ENCODE results near the gene BICRA. TPM values are rescaled to one million over a fixed set of nuclear protein-coding genes. Genes with fewer than 3 reads are reported as not detected.
A peak's percentile ranks its signal among the peaks of the same experiment; 100 is the strongest.

Gene BICRA
- polyA plus RNA-seq, 1 donor, result 11.9 TPM

DNA sequence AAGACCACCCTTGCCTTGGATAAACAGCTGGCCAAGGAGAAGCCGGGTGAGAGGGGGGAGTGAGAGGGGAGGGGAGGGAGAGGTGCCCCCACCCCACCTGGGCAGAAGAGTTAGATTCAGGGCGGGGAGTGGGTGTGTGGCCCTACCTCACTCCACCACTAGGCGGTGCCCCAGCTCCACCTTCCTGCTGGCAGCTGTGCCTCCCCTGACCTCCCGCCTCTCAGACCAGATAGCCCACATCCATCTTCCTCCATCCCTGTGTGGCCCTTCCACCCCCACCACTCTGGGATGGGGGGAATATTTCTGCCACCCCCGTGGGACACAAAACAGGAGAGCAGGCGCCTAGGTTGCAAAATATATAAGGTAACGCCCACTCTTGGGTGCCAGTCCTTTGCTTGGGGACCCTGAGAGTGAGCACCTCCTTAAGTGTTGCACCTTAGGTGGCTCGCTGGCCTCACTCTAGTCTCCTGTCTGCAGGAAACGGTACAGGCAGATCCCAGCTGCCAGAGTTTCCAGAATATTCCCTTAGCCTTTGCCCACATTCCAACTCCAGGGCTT, 90.5 kb downstream of the BICRA start:
- DNase-seq, result peak in 1 of 2 donors; percentile 30
- H3K36me3 ChIP-seq (ENCODE audit: control insufficient read depth, insufficient read depth, low read length), result peaks cover 47% of the 10 kb centered on the region

DNA sequence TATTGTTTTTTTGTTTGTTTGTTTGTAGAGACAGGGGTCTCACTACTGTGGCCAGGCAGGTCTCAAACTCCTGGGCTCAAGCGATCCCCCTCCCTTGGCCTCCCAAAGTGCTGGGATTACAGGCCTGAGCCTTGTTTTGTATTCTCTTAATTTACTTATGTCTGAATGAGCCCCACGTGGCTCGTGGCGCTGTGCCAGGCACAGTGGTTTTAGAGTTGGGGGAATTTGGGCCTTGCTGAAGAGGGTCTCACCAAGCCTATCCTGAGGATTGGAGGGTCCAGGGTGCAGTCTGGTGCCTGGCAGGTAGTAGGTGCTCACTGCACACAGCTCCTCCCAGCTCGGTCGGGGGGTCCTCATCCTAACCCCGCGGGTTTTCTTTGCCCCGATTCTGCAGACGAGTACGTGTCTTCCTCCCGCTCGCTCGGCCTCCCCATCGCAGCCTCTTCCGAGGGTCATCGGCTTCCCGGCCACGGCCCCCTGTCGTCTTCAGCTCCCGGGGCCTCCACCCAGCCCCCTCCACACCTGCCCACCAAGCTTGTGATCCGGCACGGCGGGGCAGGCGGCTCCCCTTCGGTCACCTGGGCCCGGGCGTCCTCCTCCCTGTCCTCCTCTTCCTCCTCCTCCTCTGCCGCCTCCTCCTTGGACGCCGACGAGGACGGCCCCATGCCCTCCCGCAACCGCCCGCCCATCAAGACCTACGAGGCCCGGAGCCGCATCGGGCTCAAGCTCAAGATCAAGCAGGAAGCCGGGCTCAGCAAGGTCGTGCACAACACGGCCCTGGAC, 92.2 kb downstream of the BICRA start:
- WGBS (ENCODE audit: insufficient coverage, low lambda C conversion rate), result 96% methylated on average over 5 of the region's 43 CpGs
- no peaks in the 10 kb centered on the region for H3K27me3 ChIP-seq (ENCODE audit: control insufficient read depth, insufficient read depth, low read length)

More for the DNA sequence above, 90.5 kb downstream of the BICRA start:
- Histone ChIP-seq H3K9me3 (ENCODE audit: control insufficient read depth, low read depth, low read length) (peaks cover 5% of the 10 kb centered on the region), H3K4me1 (ENCODE audit: control insufficient read depth, insufficient read depth, low read length) (no peaks in the 10 kb centered on the region), H3K27me3 (ENCODE audit: control insufficient read depth, insufficient read depth, low read length) (no peaks in the 10 kb centered on the region), H3K27ac (ENCODE audit: low read length) (no peak overlapping the region), H3K4me3 (ENCODE audit: low read length) (no peak overlapping the region)
- WGBS (ENCODE audit: insufficient coverage, low lambda C conversion rate), result no CpG with 5 or more reads among the region's 9 CpGs

DNA sequence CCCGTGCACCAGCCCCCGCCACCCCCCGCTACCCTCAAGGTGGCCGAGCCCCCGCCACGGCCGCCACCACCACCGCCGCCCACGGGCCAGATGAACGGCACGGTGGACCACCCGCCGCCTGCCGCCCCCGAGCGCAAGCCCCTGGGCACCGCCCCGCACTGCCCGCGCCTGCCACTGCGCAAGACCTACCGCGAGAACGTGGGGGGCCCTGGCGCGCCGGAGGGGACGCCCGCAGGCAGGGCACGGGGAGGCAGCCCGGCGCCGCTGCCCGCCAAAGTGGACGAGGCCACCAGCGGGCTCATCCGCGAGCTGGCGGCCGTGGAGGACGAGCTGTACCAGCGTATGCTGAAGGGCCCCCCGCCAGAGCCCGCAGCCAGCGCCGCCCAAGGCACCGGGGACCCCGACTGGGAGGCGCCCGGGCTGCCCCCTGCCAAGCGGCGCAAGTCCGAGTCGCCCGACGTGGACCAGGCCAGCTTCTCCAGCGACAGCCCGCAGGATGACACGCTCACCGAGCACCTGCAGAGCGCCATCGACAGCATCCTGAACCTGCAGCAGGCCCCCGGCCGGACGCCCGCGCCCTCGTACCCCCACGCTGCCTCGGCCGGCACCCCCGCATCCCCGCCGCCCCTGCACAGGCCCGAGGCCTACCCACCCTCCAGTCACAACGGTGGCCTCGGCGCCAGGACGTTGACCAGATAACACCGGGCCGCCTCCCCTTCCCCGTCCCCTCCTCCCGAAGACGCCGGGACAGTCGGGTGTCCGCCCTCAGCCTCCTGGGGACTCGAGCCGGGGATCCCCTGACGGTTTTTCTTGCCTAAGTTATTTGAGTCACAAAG, 93.0 kb downstream of the BICRA start:
- no peak for DNase-seq
- no CpG with 5 or more reads among the region's 91 CpGs for WGBS (ENCODE audit: insufficient coverage, low lambda C conversion rate)

More for the DNA sequence above, 92.2 kb downstream of the BICRA start:
- no peak overlapping the region for H3K4me3 ChIP-seq (ENCODE audit: low read length)
- H3K27ac ChIP-seq (ENCODE audit: low read length), result no peak overlapping the region
- DNase-seq, result no peak
- H3K36me3 ChIP-seq (ENCODE audit: control insufficient read depth, insufficient read depth, low read length), result peaks cover 40% of the 10 kb centered on the region
- H3K9me3 ChIP-seq (ENCODE audit: control insufficient read depth, low read depth, low read length), result peaks cover 5% of the 10 kb centered on the region
- H3K4me1 ChIP-seq (ENCODE audit: control insufficient read depth, insufficient read depth, low read length), result no peaks in the 10 kb centered on the region

DNA sequence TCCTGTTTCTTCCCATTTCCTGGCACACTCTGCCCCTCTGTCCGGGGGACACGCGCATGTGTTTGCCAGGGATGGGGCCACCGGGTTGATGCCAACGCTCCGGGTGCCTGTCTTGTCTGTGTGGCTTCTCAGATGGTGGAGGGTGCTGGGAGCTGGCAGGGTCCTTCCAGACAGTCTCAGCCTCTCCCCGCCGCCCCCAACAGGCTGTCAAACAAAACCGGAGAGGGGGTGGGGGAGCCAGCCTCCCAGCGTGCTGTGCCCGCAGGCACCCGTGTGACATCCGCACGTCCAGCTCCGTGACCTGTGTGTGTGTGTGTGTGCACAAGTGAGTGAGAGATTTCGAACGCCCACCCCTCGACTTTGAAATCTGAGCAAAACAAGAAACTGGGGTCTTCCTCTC, 93.7 kb downstream of the BICRA start:
- no peak for DNase-seq
- no peak overlapping the region for H3K27ac ChIP-seq (ENCODE audit: low read length)
- H3K9me3 ChIP-seq (ENCODE audit: control insufficient read depth, low read depth, low read length), result peaks cover 5% of the 10 kb centered on the region
- H3K27me3 ChIP-seq (ENCODE audit: control insufficient read depth, insufficient read depth, low read length), result peaks cover 2% of the 10 kb centered on the region
- no peaks in the 10 kb centered on the region for H3K4me1 ChIP-seq (ENCODE audit: control insufficient read depth, insufficient read depth, low read length)
- H3K4me3 ChIP-seq (ENCODE audit: low read length), result no peak overlapping the region
- peaks cover 35% of the 10 kb centered on the region for H3K36me3 ChIP-seq (ENCODE audit: control insufficient read depth, insufficient read depth, low read length)
- no CpG with 5 or more reads among the region's 18 CpGs for WGBS (ENCODE audit: insufficient coverage, low lambda C conversion rate)

More for the DNA sequence above, 93.0 kb downstream of the BICRA start:
- H3K36me3 ChIP-seq (ENCODE audit: control insufficient read depth, insufficient read depth, low read length), result peaks cover 35% of the 10 kb centered on the region
- H3K4me3 ChIP-seq (ENCODE audit: low read length), result no peak overlapping the region
- no peak overlapping the region for H3K27ac ChIP-seq (ENCODE audit: low read length)
- no peaks in the 10 kb centered on the region for H3K4me1 ChIP-seq (ENCODE audit: control insufficient read depth, insufficient read depth, low read length)
- H3K9me3 ChIP-seq (ENCODE audit: control insufficient read depth, low read depth, low read length), result peaks cover 5% of the 10 kb centered on the region
- peaks cover 2% of the 10 kb centered on the region for H3K27me3 ChIP-seq (ENCODE audit: control insufficient read depth, insufficient read depth, low read length)

- peaks cover 5% of the 10 kb centered on the region for H3K9me3 ChIP-seq (ENCODE audit: control insufficient read depth, low read depth, low read length)
- peaks cover 2% of the 10 kb centered on the region for H3K27me3 ChIP-seq (ENCODE audit: control insufficient read depth, insufficient read depth, low read length)
- H3K4me1 ChIP-seq (ENCODE audit: control insufficient read depth, insufficient read depth, low read length), result no peaks in the 10 kb centered on the region
- DNase-seq, result no peak
- H3K27ac ChIP-seq (ENCODE audit: low read length), result no peak overlapping the region
- H3K36me3 ChIP-seq (ENCODE audit: control insufficient read depth, insufficient read depth, low read length), result peaks cover 34% of the 10 kb centered on the region
- H3K4me3 ChIP-seq (ENCODE audit: low read length), result no peak overlapping the region
- WGBS (ENCODE audit: insufficient coverage, low lambda C conversion rate), result no CpG with 5 or more reads among the region's 5 CpGs
Observed at GRCh38 chr19:47703301-47703700, 94.4 kb downstream of the BICRA start.

- DNase-seq, result no peak
- Histone ChIP-seq H3K36me3 (ENCODE audit: control insufficient read depth, insufficient read depth, low read length) (peaks cover 27% of the 10 kb centered on the region), H3K4me3 (ENCODE audit: low read length) (no peak overlapping the region), H3K27ac (ENCODE audit: low read length) (no peak overlapping the region), H3K27me3 (ENCODE audit: control insufficient read depth, insufficient read depth, low read length) (peaks cover 2% of the 10 kb centered on the region), H3K4me1 (ENCODE audit: control insufficient read depth, insufficient read depth, low read length) (no peaks in the 10 kb centered on the region), H3K9me3 (ENCODE audit: control insufficient read depth, low read depth, low read length) (peaks cover 3% of the 10 kb centered on the region)
- WGBS (ENCODE audit: insufficient coverage, low lambda C conversion rate), result 100% methylated on average over 2 of the region's 11 CpGs
Observed at GRCh38 chr19:47704024-47704423, 95.1 kb downstream of the BICRA start.

DNA sequence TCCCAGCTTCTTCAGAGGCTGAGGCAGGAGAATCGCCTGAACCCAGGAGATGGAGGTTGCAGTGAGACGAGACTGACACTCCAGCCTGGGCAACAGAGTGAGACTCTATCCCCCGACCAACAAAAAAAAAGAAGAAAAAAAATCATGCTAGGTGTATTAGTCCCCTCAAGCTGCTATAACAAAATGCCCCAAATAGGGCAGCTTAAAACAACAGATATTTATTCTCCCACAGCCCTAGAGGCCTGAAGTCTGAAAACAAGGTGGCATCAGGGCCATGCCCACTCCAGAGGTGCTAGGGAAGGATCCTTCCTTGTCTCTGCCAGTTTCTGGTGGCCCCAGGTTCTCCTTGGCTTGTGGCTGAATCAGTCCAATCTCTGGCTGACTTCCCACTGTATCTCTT, 95.7 kb downstream of the BICRA start:
- no peaks in the 10 kb centered on the region for H3K4me1 ChIP-seq (ENCODE audit: control insufficient read depth, insufficient read depth, low read length)
- no peak overlapping the region for H3K27ac ChIP-seq (ENCODE audit: low read length)
- peaks cover 3% of the 10 kb centered on the region for H3K9me3 ChIP-seq (ENCODE audit: control insufficient read depth, low read depth, low read length)
- H3K27me3 ChIP-seq (ENCODE audit: control insufficient read depth, insufficient read depth, low read length), result peaks cover 2% of the 10 kb centered on the region
- WGBS (ENCODE audit: insufficient coverage, low lambda C conversion rate), result no CpG with 5 or more reads among the region's 3 CpGs
- peaks cover 21% of the 10 kb centered on the region for H3K36me3 ChIP-seq (ENCODE audit: control insufficient read depth, insufficient read depth, low read length)
- DNase-seq, result no peak
- no peak overlapping the region for H3K4me3 ChIP-seq (ENCODE audit: low read length)

DNA sequence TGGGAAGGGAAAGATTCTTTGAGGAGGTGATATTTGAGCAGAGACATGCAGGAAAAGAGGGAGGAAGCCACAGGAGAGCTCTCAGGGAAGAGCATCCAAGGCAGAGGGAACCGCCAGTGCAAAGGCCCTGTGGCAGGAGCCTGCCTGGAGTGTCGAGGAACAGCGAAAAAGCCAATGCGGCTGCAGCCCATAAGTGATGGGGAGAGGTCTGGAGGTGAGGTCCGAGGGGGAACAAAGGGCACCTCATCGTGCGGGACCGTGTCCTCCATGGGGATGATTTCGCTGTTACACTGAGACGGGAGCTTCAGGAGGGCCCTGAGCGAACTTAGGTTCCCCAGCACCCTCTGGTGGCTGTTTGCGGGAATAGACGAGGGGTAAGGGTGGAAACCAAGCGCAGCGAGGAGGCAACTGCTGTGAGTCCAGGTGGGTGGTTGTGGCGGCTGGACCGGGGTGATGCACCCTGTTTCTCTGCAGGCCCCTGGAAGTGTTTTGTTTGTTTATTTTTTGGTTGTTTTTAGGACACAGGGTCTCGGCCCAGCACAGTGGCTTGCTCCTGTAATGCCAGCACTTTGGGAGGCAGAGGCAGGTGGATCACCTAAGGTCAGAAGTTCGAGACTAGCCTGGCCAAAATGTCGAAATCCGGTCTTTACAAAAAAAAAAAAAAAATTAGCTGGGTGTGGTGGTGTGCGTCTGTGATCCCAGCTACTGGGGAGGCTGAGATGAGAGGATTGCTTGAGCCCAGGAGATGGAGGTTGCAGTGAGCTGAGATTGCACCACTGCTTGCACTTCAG, 98.4 kb downstream of the BICRA start:
- Histone ChIP-seq H3K9me3 (ENCODE audit: control insufficient read depth, low read depth, low read length) (no peaks in the 10 kb centered on the region), H3K4me3 (ENCODE audit: low read length) (no peak overlapping the region), H3K36me3 (ENCODE audit: control insufficient read depth, insufficient read depth, low read length) (peaks cover 6% of the 10 kb centered on the region), H3K4me1 (ENCODE audit: control insufficient read depth, insufficient read depth, low read length) (no peaks in the 10 kb centered on the region), H3K27ac (ENCODE audit: low read length) (no peak overlapping the region), H3K27me3 (ENCODE audit: control insufficient read depth, insufficient read depth, low read length) (peaks cover 8% of the 10 kb centered on the region)
- DNase-seq, result peak; percentile 50 to 56
- WGBS (ENCODE audit: insufficient coverage, low lambda C conversion rate), result no CpG with 5 or more reads among the region's 22 CpGs

- no peak for DNase-seq
- no peak overlapping the region for H3K4me3 ChIP-seq (ENCODE audit: low read length)
- no peak overlapping the region for H3K27ac ChIP-seq (ENCODE audit: low read length)
- peaks cover 3% of the 10 kb centered on the region for H3K9me3 ChIP-seq (ENCODE audit: control insufficient read depth, low read depth, low read length)
- H3K27me3 ChIP-seq (ENCODE audit: control insufficient read depth, insufficient read depth, low read length), result peaks cover 16% of the 10 kb centered on the region
- no peaks in the 10 kb centered on the region for H3K36me3 ChIP-seq (ENCODE audit: control insufficient read depth, insufficient read depth, low read length)
- WGBS (ENCODE audit: insufficient coverage, low lambda C conversion rate), result 67% methylated on average over 3 of the region's 8 CpGs
- H3K4me1 ChIP-seq (ENCODE audit: control insufficient read depth, insufficient read depth, low read length), result no peaks in the 10 kb centered on the region
Observed at GRCh38 chr19:47711652-47712242, 102.8 kb downstream of the BICRA start.

Data from large intestine (tissue), 3 donors.